GM18951 (cell line): ENCODE data around the gene KRT80.

Experiments used
- POLR2A ChIP-seq: IDR thresholded peaks from 4 replicates; pipeline ENCODE4 v1.6.1; 2011; ENCODE audit warnings: mild to moderate bottlenecking; ENCODE audit not compliant: insufficient read length, insufficient read depth; ENCODE audit errors: extremely low read depth
- in situ Hi-C: fragments of 300-500 bp; cut with MboI; formaldehyde crosslinking; loops from one replicate; pipeline ENCODE4 v1.12.0; 2022; ENCODE audit warnings: low sequenced_read_pairs, mixed read lengths, inconsistent platforms; ENCODE audit not compliant: unreplicated experiment

KRT80 gene

GRCh38 chr12:52232674-52233461, 41.1 kb upstream of the KRT80 start, which contains the start of gene KRT7:
Gene KRT7 (plus strand): TSS chr12:52233243. CDS start chr12:52233297, 54 bp downstream.
- TF ChIP-seq POLR2A, result no peak
- in situ Hi-C loops, result no loop called here

- in situ Hi-C loops, result no loop called here
- no peak for TF ChIP-seq POLR2A
Observed at GRCh38 chr12:52232203-52232673, 40.4 kb upstream of the KRT80 start.

- no peak for TF ChIP-seq POLR2A
- in situ Hi-C loops, result no loop called here
Observed at GRCh38 chr12:52231305-52232202, 39.7 kb upstream of the KRT80 start.

GRCh38 chr12:52230364-52231281, 38.8 kb upstream of the KRT80 start:
- TF ChIP-seq POLR2A, result no peak
- in situ Hi-C loops, result no loop called here

- in situ Hi-C loops, result no loop called here
- no peak for TF ChIP-seq POLR2A
Observed at GRCh38 chr12:52229836-52230343, 38.1 kb upstream of the KRT80 start.

- no peak for TF ChIP-seq POLR2A
- in situ Hi-C loops, result no loop called here
Observed at GRCh38 chr12:52228931-52229330, 37.1 kb upstream of the KRT80 start.

GRCh38 chr12:52228366-52228765, 36.6 kb upstream of the KRT80 start:
- no peak for TF ChIP-seq POLR2A
- in situ Hi-C loops, result no loop called here

- no peak for TF ChIP-seq POLR2A
- in situ Hi-C loops, result no loop called here
Observed at GRCh38 chr12:52227606-52228166, 35.9 kb upstream of the KRT80 start.

GRCh38 chr12:52226446-52226845, 34.6 kb upstream of the KRT80 start:
- in situ Hi-C loops, result no loop called here
- TF ChIP-seq POLR2A, result no peak

- no peak for TF ChIP-seq POLR2A
- in situ Hi-C loops, result no loop called here
Observed at GRCh38 chr12:52225752-52226151, 33.9 kb upstream of the KRT80 start.

GRCh38 chr12:52224151-52224550, 32.3 kb upstream of the KRT80 start:
- no peak for TF ChIP-seq POLR2A
- in situ Hi-C loops, result no loop called here

- TF ChIP-seq POLR2A, result no peak
- in situ Hi-C loops, result no loop called here
Observed at GRCh38 chr12:52223406-52224039, 31.7 kb upstream of the KRT80 start.
